ENCODE data around the gene TUNAR.

DNA sequence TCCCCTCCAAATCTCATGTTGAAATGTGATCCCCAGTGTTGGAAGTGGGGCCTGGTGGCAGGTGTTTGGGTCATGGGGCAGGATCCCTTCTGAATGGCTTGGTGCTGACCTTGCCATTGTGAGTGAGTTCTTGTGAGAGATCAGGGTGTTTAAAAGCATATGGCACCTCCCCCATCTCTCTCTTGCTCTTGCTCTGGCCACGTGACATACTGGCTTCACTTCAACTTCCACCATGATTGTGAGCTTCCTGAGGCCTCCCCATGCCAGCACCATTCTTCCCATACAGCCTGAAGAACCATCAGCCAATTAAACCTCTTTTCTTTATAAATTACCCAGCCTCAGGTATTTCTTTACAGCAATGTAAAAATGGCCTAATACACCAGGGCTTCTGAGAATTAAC, 82.7 kb downstream of the TUNAR start:
- TF ChIP-seq EZH2phosphoT487 (IDR thresholded peaks at IDR 0.05; ENCODE audit: borderline replicate concordance) = no peak
- TF ChIP-seq, protein P1, sequence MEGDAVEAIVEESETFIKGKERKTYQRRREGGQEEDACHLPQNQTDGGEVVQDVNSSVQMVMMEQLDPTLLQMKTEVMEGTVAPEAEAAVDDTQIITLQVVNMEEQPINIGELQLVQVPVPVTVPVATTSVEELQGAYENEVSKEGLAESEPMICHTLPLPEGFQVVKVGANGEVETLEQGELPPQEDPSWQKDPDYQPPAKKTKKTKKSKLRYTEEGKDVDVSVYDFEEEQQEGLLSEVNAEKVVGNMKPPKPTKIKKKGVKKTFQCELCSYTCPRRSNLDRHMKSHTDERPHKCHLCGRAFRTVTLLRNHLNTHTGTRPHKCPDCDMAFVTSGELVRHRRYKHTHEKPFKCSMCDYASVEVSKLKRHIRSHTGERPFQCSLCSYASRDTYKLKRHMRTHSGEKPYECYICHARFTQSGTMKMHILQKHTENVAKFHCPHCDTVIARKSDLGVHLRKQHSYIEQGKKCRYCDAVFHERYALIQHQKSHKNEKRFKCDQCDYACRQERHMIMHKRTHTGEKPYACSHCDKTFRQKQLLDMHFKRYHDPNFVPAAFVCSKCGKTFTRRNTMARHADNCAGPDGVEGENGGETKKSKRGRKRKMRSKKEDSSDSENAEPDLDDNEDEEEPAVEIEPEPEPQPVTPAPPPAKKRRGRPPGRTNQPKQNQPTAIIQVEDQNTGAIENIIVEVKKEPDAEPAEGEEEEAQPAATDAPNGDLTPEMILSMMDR (conservative IDR thresholded peaks at IDR 0.05; ENCODE audit: low read length) = no peak

Measured in Loucy (cell line).